H9 (cell line): ENCODE measurements around the gene ERFL. TPM values are rescaled to one million over a fixed set of nuclear protein-coding genes. Genes with fewer than 3 reads are reported as not detected.
A peak's percentile ranks its signal among the peaks of the same experiment; 100 is the strongest.

Source experiments
- DNase-seq: peaks from one replicate; pipeline ENCODE4 v3.0.0-alpha.2; 2017
- H2AFZ ChIP-seq: one replicate; pipeline ENCODE4 v1.6.1; 2013; ENCODE audit warnings: mild to moderate bottlenecking, low read length, control low read depth, moderate library complexity
- H2AK5ac ChIP-seq: 2 replicates; pipeline ENCODE4 v1.6.1; 2013; ENCODE audit warnings: low read length, control low read depth, mixed read lengths; ENCODE audit not compliant: insufficient read length
- H2BK120ac ChIP-seq: one replicate; pipeline ENCODE4 v1.6.1; 2013; ENCODE audit warnings: low read depth, mild to moderate bottlenecking, low read length, control low read depth, inconsistent platforms; ENCODE audit not compliant: poor library complexity, severe bottlenecking
- H2BK12ac ChIP-seq: 2 replicates; pipeline ENCODE4 v1.6.1; 2013; ENCODE audit warnings: low read length, control low read depth, mixed read lengths, low read depth; ENCODE audit not compliant: insufficient read length
- H2BK15ac ChIP-seq: 2 replicates; pipeline ENCODE4 v1.6.1; 2013; ENCODE audit warnings: low read depth, low read length, control low read depth
- H2BK20ac ChIP-seq: one replicate; pipeline ENCODE4 v1.6.1; 2013; ENCODE audit warnings: low read depth, mild to moderate bottlenecking, low read length, control low read depth, inconsistent platforms; ENCODE audit not compliant: poor library complexity, severe bottlenecking
- H2BK5ac ChIP-seq: 2 replicates; pipeline ENCODE4 v1.6.1; 2013; ENCODE audit warnings: low read length, control low read depth, mixed read lengths; ENCODE audit not compliant: insufficient read length
- H3K14ac ChIP-seq: 2 replicates; pipeline ENCODE4 v1.6.1; 2013; ENCODE audit warnings: low read length, control low read depth; ENCODE audit not compliant: insufficient read depth
- H3K18ac ChIP-seq: 2 replicates; pipeline ENCODE4 v1.6.1; 2013; ENCODE audit warnings: low read depth, mild to moderate bottlenecking, mixed read lengths, low read length, control low read depth; ENCODE audit not compliant: insufficient read length
- H3K23ac ChIP-seq: 2 replicates; pipeline ENCODE4 v1.6.1; 2013; ENCODE audit warnings: low read length, control low read depth, mixed read lengths, low read depth; ENCODE audit not compliant: insufficient read length
- H3K23me2 ChIP-seq: 2 replicates; pipeline ENCODE4 v1.6.1; 2013; ENCODE audit warnings: low read depth, mild to moderate bottlenecking, mixed read lengths, low read length, control low read depth; ENCODE audit not compliant: insufficient read length, poor library complexity, severe bottlenecking
- H3K27ac ChIP-seq: 2 replicates; pipeline ENCODE4 v1.5.1; 2013; ENCODE audit warnings: low read length, control low read depth, mixed read lengths, low read depth; ENCODE audit not compliant: insufficient read length
- H3K27me3 ChIP-seq: 2 replicates; pipeline ENCODE4 v1.6.1; 2013; ENCODE audit warnings: low read length, control low read depth, inconsistent platforms; ENCODE audit not compliant: insufficient read depth
- H3K4ac ChIP-seq: 2 replicates; pipeline ENCODE4 v1.6.1; 2013; ENCODE audit warnings: low read depth, mild to moderate bottlenecking, control low read depth, inconsistent platforms, low read length, moderate library complexity
- H3K4me1 ChIP-seq: 2 replicates; pipeline ENCODE4 v1.6.1; 2013; ENCODE audit warnings: low read length, control low read depth, inconsistent platforms; ENCODE audit not compliant: insufficient read depth
- H3K4me2 ChIP-seq: 2 replicates; pipeline ENCODE4 v1.6.1; 2013; ENCODE audit warnings: low read length, control low read depth, mixed read lengths; ENCODE audit not compliant: insufficient read length, insufficient read depth
- H3K56ac ChIP-seq: 2 replicates; pipeline ENCODE4 v1.6.1; 2013; ENCODE audit warnings: low read depth, mild to moderate bottlenecking, mixed read lengths, low read length, control low read depth; ENCODE audit not compliant: insufficient read length
- H3K79me1 ChIP-seq: 2 replicates; pipeline ENCODE4 v1.6.1; 2013; ENCODE audit warnings: low read depth, mild to moderate bottlenecking, moderate library complexity, low read length, control low read depth, inconsistent platforms; ENCODE audit not compliant: insufficient read depth, poor library complexity, severe bottlenecking
- H3K79me2 ChIP-seq: 2 replicates; pipeline ENCODE4 v1.6.1; 2013; ENCODE audit warnings: low read length, control low read depth, inconsistent platforms; ENCODE audit not compliant: insufficient read depth
- H3K9ac ChIP-seq: 2 replicates; pipeline ENCODE4 v1.6.1; 2013; ENCODE audit warnings: low read length, control low read depth, mixed read lengths; ENCODE audit not compliant: insufficient read length; ENCODE audit errors: extremely low read depth
- H3K9me3 ChIP-seq: one replicate; pipeline ENCODE4 v1.6.1; 2013; ENCODE audit warnings: low read depth, low read length, inconsistent platforms; ENCODE audit not compliant: control insufficient read depth
- H3T11ph ChIP-seq: one replicate; pipeline ENCODE4 v1.6.1; 2013; ENCODE audit warnings: mild to moderate bottlenecking, low read length, control low read depth, inconsistent platforms
- H4K20me1 ChIP-seq: one replicate; pipeline ENCODE4 v1.6.1; 2013; ENCODE audit not compliant: control insufficient read depth, insufficient read length, insufficient read depth
- H4K5ac ChIP-seq: 2 replicates; pipeline ENCODE4 v1.6.1; 2013; ENCODE audit warnings: low read depth, mild to moderate bottlenecking, mixed read lengths, low read length, control low read depth; ENCODE audit not compliant: insufficient read length
- H4K8ac ChIP-seq: replicated peaks from 2 replicates; pipeline ENCODE4 v1.6.1; 2013; ENCODE audit warnings: low read length, control low read depth, mixed read lengths, low read depth; ENCODE audit not compliant: insufficient read length
- H4K91ac ChIP-seq: 2 replicates; pipeline ENCODE4 v1.6.1; 2013; ENCODE audit warnings: low read depth, mild to moderate bottlenecking, moderate library complexity, mixed read lengths, low read length, control low read depth; ENCODE audit not compliant: insufficient read length
- H3K27ac Mint-ChIP-seq, 3 experiments: 2 replicates in 2 of 3; 3 replicates in 1 of 3; pipeline ENCODE4 v1.8.0; 2020 to 2021; ENCODE audit warnings: mixed read lengths in 3 of 3, mild to moderate bottlenecking in 1 of 3, moderate library complexity in 1 of 3
- H3K27me3 Mint-ChIP-seq: 2 replicates; pipeline ENCODE4 v1.8.0; 2021; ENCODE audit warnings: low read depth, mild to moderate bottlenecking, moderate library complexity, mixed read lengths
- H3K36me3 Mint-ChIP-seq, 3 experiments: 2 replicates in 2 of 3; 3 replicates in 1 of 3; pipeline ENCODE4 v1.8.0; 2020 to 2021; ENCODE audit warnings: low read depth in 3 of 3, mixed read lengths in 3 of 3; ENCODE audit not compliant: insufficient read depth in 1 of 3
- H3K4me1 Mint-ChIP-seq, 2 experiments: 2 replicates each; pipeline ENCODE4 v1.8.0; 2020; ENCODE audit warnings: mixed read lengths in 2 of 2
- H3K4me3 Mint-ChIP-seq, 2 experiments: 2 replicates in 1 of 2; 3 replicates in 1 of 2; pipeline ENCODE4 v1.8.0; 2020 to 2021; ENCODE audit warnings: mild to moderate bottlenecking in 2 of 2, mixed read lengths in 2 of 2, moderate library complexity in 1 of 2
- H3K9me3 Mint-ChIP-seq, 2 experiments: 2 replicates in 1 of 2; 3 replicates in 1 of 2; pipeline ENCODE4 v1.8.0; 2020; ENCODE audit warnings: mild to moderate bottlenecking in 2 of 2, mixed read lengths in 2 of 2, moderate library complexity in 1 of 2
- CTCF ChIP-seq: fragments of 200-600 bp; sonication (generic); conservative IDR thresholded peaks from 3 replicates; pipeline ENCODE4 v1.8.0; 2021; ENCODE audit warnings: antibody characterized with exemption, mild to moderate bottlenecking
- WGBS: extraction: QIAGEN DNeasy Blood & Tissue Kit; methylation state at CpG from one replicate; pipeline ENCODE4 v1.1.7; 2013; ENCODE audit warnings: missing lambda C conversion rate, low lambda C conversion rate, mixed read lengths; ENCODE audit not compliant: insufficient read length; ENCODE audit errors: extremely low coverage; 5-methylcytosine and 5-hydroxymethylcytosine counted together
- total RNA-seq: library from RNA; stranded (reverse); gene quantifications from 2 replicates; pipeline ENCODE4 v1.2.1, GENCODE V29; 2021

ERFL gene
- total RNA-seq, 1 experiment from 2014 or later = 0.22 TPM

DNA sequence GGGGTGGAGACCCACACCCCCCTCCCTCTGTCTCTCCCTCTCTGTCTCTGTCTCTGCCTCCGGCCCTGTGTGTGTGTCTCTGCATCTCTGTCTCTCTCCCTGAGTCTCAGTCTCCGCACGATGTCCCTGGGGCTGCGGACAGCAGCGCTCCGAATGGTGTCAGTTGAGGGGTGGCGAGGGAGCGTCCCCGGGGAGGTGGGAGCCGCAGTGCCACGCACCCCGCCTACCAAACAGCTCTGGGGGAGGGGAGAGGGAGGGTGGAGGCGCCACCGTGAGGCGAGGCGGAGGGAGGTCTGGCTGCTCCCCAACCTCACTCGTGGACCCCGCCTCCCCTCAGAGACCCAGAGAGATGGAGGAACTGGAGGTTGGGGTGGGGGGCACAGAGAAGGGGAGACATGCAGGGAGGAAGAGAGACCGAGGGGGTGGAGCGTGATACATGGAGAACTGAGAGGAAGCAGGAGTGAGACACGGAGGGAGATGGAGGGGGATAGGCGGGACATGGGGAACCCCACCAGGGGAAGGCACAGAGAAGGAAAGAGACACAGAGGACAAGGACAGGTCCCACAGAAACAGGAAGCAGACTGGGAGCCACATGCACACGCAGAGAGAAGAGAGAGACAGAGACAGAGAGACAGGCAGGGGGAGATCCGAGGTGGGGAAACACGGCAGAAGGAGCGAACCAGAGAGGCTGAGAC is 7.2 kb downstream of the ERFL start:
- peak overlapping the region in 1 of 2 experiments; percentile 55; a peak in 3 of 5 replicates for H3K4me3 Mint-ChIP-seq
- Histone ChIP-seq H4K20me1 (peaks cover 5% of the 10 kb centered on the region), H3K23me2 (no peaks in the 10 kb centered on the region), H2BK120ac (no peak overlapping the region), H4K5ac (no peak overlapping the region), H3K18ac (no peak overlapping the region), H3K4me1 (no peaks in the 10 kb centered on the region; the same call in 1 of the 2 replicates), H3K27me3 (peaks cover 93% of the 10 kb centered on the region), H3K9me3 (no peaks in the 10 kb centered on the region), H3K14ac (no peak overlapping the region), H2BK5ac (no peak overlapping the region), H2AK5ac (no peak overlapping the region), H4K91ac (no peak overlapping the region), H3K23ac (no peak overlapping the region), H3K9ac (no peak overlapping the region), H3K4ac (no peak overlapping the region), H3K79me2 (no peaks in the 10 kb centered on the region), H3K56ac (no peak overlapping the region), H3T11ph (no peak overlapping the region), H2AFZ (no peak overlapping the region), H3K79me1 (no peaks in the 10 kb centered on the region), H2BK20ac (no peak overlapping the region), H2BK15ac (no peak overlapping the region), H4K8ac (no peak overlapping the region), H3K4me2 (no peak overlapping the region), H3K27ac (no peak overlapping the region), H2BK12ac (no peak overlapping the region)
- H3K4me1 Mint-ChIP-seq = peaks cover 0 to 14% of the 10 kb centered on the region in 2 experiments; a peak in 2 of 4 replicates
- no peak for TF ChIP-seq CTCF
- no CpG with 5 or more reads among the region's 26 CpGs for WGBS
- DNase-seq = no peak
- H3K27ac Mint-ChIP-seq = no peak overlapping the region
- no peaks in the 10 kb centered on the region for H3K36me3 Mint-ChIP-seq
- no peaks in the 10 kb centered on the region; a peak in 2 of 5 replicates for H3K9me3 Mint-ChIP-seq
- H3K27me3 Mint-ChIP-seq = peaks cover 16% of the 10 kb centered on the region
